ENCODE measurements around the gene IL32. TPM values are rescaled to one million over a fixed set of nuclear protein-coding genes. Genes with fewer than 3 reads are reported as not detected.
A peak's percentile ranks its signal among the peaks of the same experiment; 100 is the strongest.

IL32 gene
- 10 to 100 TPM in 3 of 4 donors, 1 to 10 TPM in 1; 4.2 to 32.9 (median 21.7) TPM for total RNA-seq

- Histone ChIP-seq H3K27ac (peak within 1 kb of the TSS in 2 of 4 donors; percentile 51 to 77), H3K9me3 (no peaks in the 10 kb centered on the region), H3K4me1 (peaks cover 0 to 11% (median 2%) of the 10 kb centered on the region in 4 donors), H3K36me3 (no peaks in the 10 kb centered on the region), H3K27me3 (no peaks in the 10 kb centered on the region), H3K4me3 (peak within 1 kb of the TSS in 2 of 4 donors; percentile 30 to 36)
- DNase-seq (ENCODE audit: low spot score in 2 of 2): no peak
- TF ChIP-seq POLR2A (IDR thresholded peaks at IDR 0.05) (no peak), CTCF (IDR thresholded peaks at IDR 0.05) (no peak), EP300 (IDR thresholded peaks at IDR 0.05) (no peak)
- WGBS, 2 donors: 44 to 56% methylated on average over 13 of the region's 13 CpGs
Measured at GRCh38 chr16:3065069-3065741, at the start of gene IL32. IL32 (plus strand) TSS chr16:3065640; CDS start chr16:3065812, 172 bp downstream.

- no peaks in the 10 kb centered on the region for H3K9me3 ChIP-seq
- peaks cover 0 to 58% of the 10 kb centered on the region in 2 donors for H3K27me3 ChIP-seq
- no peaks in the 10 kb centered on the region for H3K36me3 ChIP-seq
- H3K4me3 ChIP-seq: no peak overlapping the region
- no peak overlapping the region for H3K27ac ChIP-seq
- TF ChIP-seq POLR2A (IDR thresholded peaks at IDR 0.05): no peak
- TF ChIP-seq EP300 (IDR thresholded peaks at IDR 0.05): no peak
- no peak for TF ChIP-seq CTCF (IDR thresholded peaks at IDR 0.05)
- WGBS, 2 donors: 75 to 83% methylated on average over 11 to 13 of the region's 13 CpGs
- H3K4me1 ChIP-seq: peaks cover 0 to 26% (median 7%) of the 10 kb centered on the region in 4 donors
- DNase-seq (ENCODE audit: low spot score in 2 of 2): no peak
Measured at GRCh38 chr16:3015865-3016521, 49.4 kb upstream of the IL32 start.

- H3K27me3 ChIP-seq: peaks cover 0 to 44% of the 10 kb centered on the region in 2 donors
Measured at GRCh38 chr16:3017344-3017743, 48.1 kb upstream of the IL32 start.

GRCh38 chr16:3017794-3018506 is 47.5 kb upstream of the IL32 start, which contains the start of gene CLDN6:
CLDN6 (minus strand) TSS chr16:3018183; CDS start chr16:3016021, 2,162 bp downstream.
- no peak for TF ChIP-seq CTCF (IDR thresholded peaks at IDR 0.05)
- TF ChIP-seq POLR2A (IDR thresholded peaks at IDR 0.05): no peak
- TF ChIP-seq EP300 (IDR thresholded peaks at IDR 0.05): no peak
- no peak for DNase-seq (ENCODE audit: low spot score in 2 of 2)
- WGBS, 2 donors: 5 to 11% methylated on average over 12 to 52 of the region's 52 CpGs
- Histone ChIP-seq H3K4me3 (no peak within 1 kb of the TSS), H3K27me3 (peaks cover 0 to 38% of the 10 kb centered on the region in 2 donors), H3K4me1 (peaks cover 0 to 46% (median 24%) of the 10 kb centered on the region in 4 donors), H3K27ac (no peak within 1 kb of the TSS), H3K9me3 (no peaks in the 10 kb centered on the region), H3K36me3 (no peaks in the 10 kb centered on the region)

More at GRCh38 chr16:3017344-3017743, 48.1 kb upstream of the IL32 start:
- Histone ChIP-seq H3K9me3 (no peaks in the 10 kb centered on the region), H3K27ac (no peak overlapping the region), H3K36me3 (no peaks in the 10 kb centered on the region), H3K4me1 (peaks cover 0 to 40% (median 18%) of the 10 kb centered on the region in 4 donors), H3K4me3 (no peak overlapping the region)
- no peak for DNase-seq (ENCODE audit: low spot score in 2 of 2)
- TF ChIP-seq CTCF (IDR thresholded peaks at IDR 0.05) (no peak), EP300 (IDR thresholded peaks at IDR 0.05) (no peak), POLR2A (IDR thresholded peaks at IDR 0.05) (no peak)
- WGBS, 2 donors: 43 to 58% methylated on average over 12 to 18 of the region's 20 CpGs
